Ovary (tissue), 9 donors: ENCODE results near the gene JPT2. TPM values are rescaled to one million over a fixed set of nuclear protein-coding genes. Genes with fewer than 3 reads are reported as not detected.
"Not testable (repeated sequence)": the region's sequence is repeated elsewhere in the genome, so short reads cannot be mapped to it uniquely, and the experiment has no call there.

Experiments used
- DNase-seq, 5 donors: peaks; one replicate each; pipeline ENCODE4 v3.0.0-alpha.2; 2019 to 2020
- H3K27ac ChIP-seq, 2 donors: fragments of 200-600 bp; one replicate each; pipeline versions ENCODE4 v1.5.1 to v1.8.0; 2019 to 2022
- H3K27me3 ChIP-seq: fragments of 200-600 bp; one replicate; pipeline ENCODE4 v1.8.0; 2022
- H3K36me3 ChIP-seq: fragments of 200-600 bp; sonication (generic); one replicate; pipeline ENCODE4 v1.5.1; 2019
- H3K4me1 ChIP-seq: one replicate; pipeline ENCODE4 v1.8.1; 2013; ENCODE audit warnings: mild to moderate bottlenecking, moderate library complexity; ENCODE audit not compliant: insufficient read depth
- H3K4me3 ChIP-seq: fragments of 200-600 bp; sonication (generic); one replicate; pipeline ENCODE4 v1.5.1; 2017
- H3K9me3 ChIP-seq, 2 donors: fragments of 200-600 bp in 1 of 2; sonication (generic) in 1 of 2; one replicate each; pipeline versions ENCODE4 v1.5.1 to v1.8.1; 2013 to 2019; ENCODE audit warnings: mild to moderate bottlenecking in 1 of 2, moderate library complexity in 1 of 2
- EP300 ChIP-seq: sonication (generic); formaldehyde crosslinking; IDR thresholded peaks from one replicate; pipeline ENCODE4 v1.6.1; 2017; ENCODE audit warnings: antibody characterized with exemption
- POLR2A ChIP-seq: fragments of 450-650 bp; IDR thresholded peaks from one replicate; pipeline ENCODE4 v1.6.1; 2017; ENCODE audit warnings: antibody characterized with exemption, mild to moderate bottlenecking, moderate library complexity
- WGBS, 3 donors: extraction: QIAGEN DNeasy Blood & Tissue Kit in 1 of 3; methylation state at CpG; one replicate each; pipeline versions ENCODE4 v1.1.5 to v1.1.7; 2013 to 2017; 5-methylcytosine and 5-hydroxymethylcytosine counted together
- intact Hi-C, 4 donors: fragments of 100-400 bp; cut with DNase I; formaldehyde crosslinking; loops; one replicate each; pipeline versions ENCODE4 v1.11.0 to v1.15.1; 2022 to 2023
- polyA plus RNA-seq, 2 donors: library from polyadenylated mRNA; stranded (reverse); fragments of 200-250 nt in 1 of 2; fragments of 350-450 nt in 1 of 2; fragmentation: Illumina TruSeq in 1 of 2; extraction: RNeasy Lipid Tissue Mini Kit (QIAGEN cat#74804) in 1 of 2; gene quantifications; one replicate each; pipeline ENCODE4 v1.2.3, GENCODE V29; 2013 to 2014
- total RNA-seq, 7 donors: library from RNA; depleted of rRNA in 2 of 7; stranded (reverse); fragments of >200 nt in 2 of 7; fragmentation: NEBNext Ultra II Directional in 3 of 7; extraction: Animal tissue kit (Norgen Biotek cat#: 25700) in 3 of 7; gene quantifications; one replicate each; pipeline versions ENCODE4 v1.1.0 to v1.2.4, GENCODE V29; 2016 to 2023
- TF ChIP-seq, protein P1 (sequence below), 3 donors: fragments of 450-650 bp in 2 of 3; fragments of 200-600 bp in 1 of 3; IDR thresholded peaks; one replicate each; pipeline versions ENCODE4 v1.5.1 to v1.8.0; 2016 to 2022; ENCODE audit warnings: antibody characterized with exemption in 3 of 3, mild to moderate bottlenecking in 1 of 3
- donor health status: DM: no; HTN: no; CAD: no; lungs with moderate emphysema.
- donor health status: DM: no; HTN: no; CAD: no.
- donor health status: Bipolar disorder and iron deficiency.
- donor health status: DM: yes; HTN: yes; CAD: no.
- donor health status: DM: no; HTN: no; CAD: no.
- donor health status: DM: yes; HTN: yes; CAD: no.

Gene JPT2
- total and polyA plus RNA-seq, 9 donors: 14.4 to 51.8 (median 44.1) TPM

DNA sequence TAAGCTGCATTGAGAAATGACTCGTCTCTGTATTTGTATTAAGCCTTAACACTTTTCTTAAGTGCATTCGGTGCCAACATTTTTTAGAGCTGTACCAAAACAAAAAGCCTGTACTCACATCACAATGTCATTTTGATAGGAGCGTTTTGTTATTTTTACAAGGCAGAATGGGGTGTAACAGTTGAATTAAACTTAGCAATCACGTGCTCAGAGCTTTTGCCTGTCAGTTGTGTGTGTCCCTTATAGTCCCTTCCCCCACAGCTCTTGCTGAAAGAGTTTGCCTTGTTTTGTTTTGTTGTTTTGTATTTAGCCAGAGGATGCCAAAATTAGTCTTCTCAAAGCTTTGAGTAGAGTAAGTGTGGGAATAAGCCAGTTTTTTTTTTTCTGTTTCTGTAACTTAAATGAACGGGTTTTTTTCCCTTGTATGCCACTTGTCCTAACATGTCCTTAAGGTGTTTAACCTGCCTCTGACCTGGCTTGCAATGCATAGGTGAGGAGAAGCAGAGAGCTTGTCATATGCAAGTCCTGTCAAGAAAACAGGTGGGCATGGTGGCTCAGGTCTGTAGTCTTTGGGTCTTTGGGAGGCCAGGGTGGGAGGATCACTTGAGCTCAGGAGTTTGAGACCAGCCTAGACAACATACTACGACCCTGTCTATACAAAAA lies 23.3 kb downstream of the JPT2 start:
- TF ChIP-seq EP300: no peak
- TF ChIP-seq POLR2A: no peak
- TF ChIP-seq, protein P1, sequence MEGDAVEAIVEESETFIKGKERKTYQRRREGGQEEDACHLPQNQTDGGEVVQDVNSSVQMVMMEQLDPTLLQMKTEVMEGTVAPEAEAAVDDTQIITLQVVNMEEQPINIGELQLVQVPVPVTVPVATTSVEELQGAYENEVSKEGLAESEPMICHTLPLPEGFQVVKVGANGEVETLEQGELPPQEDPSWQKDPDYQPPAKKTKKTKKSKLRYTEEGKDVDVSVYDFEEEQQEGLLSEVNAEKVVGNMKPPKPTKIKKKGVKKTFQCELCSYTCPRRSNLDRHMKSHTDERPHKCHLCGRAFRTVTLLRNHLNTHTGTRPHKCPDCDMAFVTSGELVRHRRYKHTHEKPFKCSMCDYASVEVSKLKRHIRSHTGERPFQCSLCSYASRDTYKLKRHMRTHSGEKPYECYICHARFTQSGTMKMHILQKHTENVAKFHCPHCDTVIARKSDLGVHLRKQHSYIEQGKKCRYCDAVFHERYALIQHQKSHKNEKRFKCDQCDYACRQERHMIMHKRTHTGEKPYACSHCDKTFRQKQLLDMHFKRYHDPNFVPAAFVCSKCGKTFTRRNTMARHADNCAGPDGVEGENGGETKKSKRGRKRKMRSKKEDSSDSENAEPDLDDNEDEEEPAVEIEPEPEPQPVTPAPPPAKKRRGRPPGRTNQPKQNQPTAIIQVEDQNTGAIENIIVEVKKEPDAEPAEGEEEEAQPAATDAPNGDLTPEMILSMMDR (IDR thresholded peaks at IDR 0.05): no peak
- peaks cover 15% of the 10 kb centered on the region for H3K4me1 ChIP-seq
- no peaks in the 10 kb centered on the region for H3K27me3 ChIP-seq
- no peak for DNase-seq
- WGBS, 3 donors: 20 to 54% (median 34%) methylated on average over 6 of the region's 6 CpGs
- intact Hi-C loops: loop anchor here in 1 of 4 donors (10.0 kb wide), 1 partner anchor 87 kb away; the partner anchor contains the start of genes CRAMP1 and IFT140
- no peaks in the 10 kb centered on the region for H3K9me3 ChIP-seq
- no peak overlapping the region for H3K4me3 ChIP-seq
- H3K36me3 ChIP-seq: no peaks in the 10 kb centered on the region
- H3K27ac ChIP-seq: no peak overlapping the region

DNA sequence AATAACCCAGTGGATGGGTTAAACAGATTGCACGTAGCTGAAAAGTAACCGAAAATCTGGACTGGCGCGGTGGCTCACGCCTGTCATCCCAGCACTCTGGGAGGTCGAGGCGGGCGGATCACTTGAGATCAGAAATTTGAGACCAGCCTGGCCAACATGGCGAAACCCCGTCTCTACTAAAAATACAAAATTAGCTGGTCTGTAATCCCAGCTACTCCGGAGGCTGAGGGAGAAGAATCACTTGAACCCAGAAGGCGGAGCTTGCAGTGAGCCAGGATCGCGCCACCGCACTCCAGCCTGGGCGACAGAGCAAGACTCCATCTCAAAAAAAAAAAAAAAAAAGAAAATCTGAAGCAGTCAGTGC lies 27.2 kb downstream of the JPT2 start:
- not testable (repeated sequence) for H3K27me3 ChIP-seq, H3K9me3 ChIP-seq, H3K36me3 ChIP-seq
- Histone ChIP-seq H3K4me3 (peak overlapping the region; percentile 91), H3K4me1 (peaks cover 14% of the 10 kb centered on the region), H3K27ac (peak overlapping the region in 1 of 2 donors; percentile 85)
- intact Hi-C loops: loop anchor here in 2 of 4 donors (5.0 to 10.0 kb wide), 2 partner anchors 91 to 93 kb away; partner anchors contain the start of genes CRAMP1 (in 2 of the 2) and IFT140 (in 2 of the 2)
- WGBS, 3 donors: 0 to 1% (median 0%) methylated on average over 16 of the region's 16 CpGs
- peak in 1 of 5 donors; percentile 25 for DNase-seq

DNA sequence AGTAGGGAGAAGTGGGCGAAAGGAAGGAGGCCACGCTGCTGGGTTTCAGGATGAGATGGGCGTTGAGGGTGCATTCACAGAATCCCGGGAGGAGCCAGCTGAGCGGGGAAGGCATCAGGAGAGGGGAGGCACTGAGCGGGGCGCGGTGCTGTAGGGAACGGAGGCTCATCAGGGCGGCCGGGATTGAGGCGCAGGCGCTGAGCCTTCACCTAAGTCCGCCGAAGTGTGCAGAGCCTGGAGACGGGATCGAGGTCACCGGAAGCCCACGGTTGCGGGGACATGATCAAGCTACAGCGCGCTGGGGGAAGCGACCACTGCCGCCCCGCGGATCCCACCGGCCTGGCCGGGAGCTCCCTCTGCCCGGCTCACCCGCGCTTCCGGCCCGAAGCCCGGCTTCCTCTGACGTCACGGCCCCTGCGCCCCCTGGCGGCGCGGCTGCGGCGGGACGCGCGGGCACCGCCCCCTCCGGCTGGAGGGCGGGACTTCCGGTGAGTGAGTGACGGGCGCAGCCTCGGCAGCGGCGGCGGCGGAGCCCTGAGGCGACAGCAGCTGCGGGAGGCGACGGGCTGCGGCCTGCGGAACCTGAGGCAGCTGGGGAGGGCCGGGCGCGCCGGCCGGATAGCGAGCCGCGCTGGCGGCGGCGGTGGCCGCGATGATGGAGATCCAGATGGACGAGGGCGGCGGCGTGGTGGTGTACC lies 27.8 kb downstream of the JPT2 start, which contains the start of gene MAPK8IP3:
Gene MAPK8IP3, plus strand, starts transcription at position 508 of the 698 bp plus-strand sequence. Its CDS starts 145 bp downstream, at position 653.
- TF ChIP-seq EP300 (no peak), POLR2A (peak; percentile 93)
- TF ChIP-seq, protein P1 (IDR thresholded peaks at IDR 0.05): peak; percentile 91 to 100 (median 100)
- Histone ChIP-seq H3K36me3 (no peaks in the 10 kb centered on the region), H3K4me3 (peak within 1 kb of the TSS; percentile 91), H3K9me3 (no peaks in the 10 kb centered on the region), H3K27ac (peak within 1 kb of the TSS in 1 of 2 donors; percentile 85), H3K4me1 (peaks cover 14% of the 10 kb centered on the region), H3K27me3 (no peaks in the 10 kb centered on the region)
- DNase-seq: peak; percentile 88 to 98 (median 93)
- WGBS, 3 donors: 0% methylated on average over 47 to 79 of the region's 79 CpGs
- intact Hi-C loops: loop anchor here in 2 of 4 donors (2.0 to 10.0 kb wide), 3 partner anchors 27 to 94 kb away; partner anchors contain the start of genes CRAMP1 (in 2 of the 2), IFT140 (in 2 of the 2) and JPT2 (in 1 of the 2)

DNA sequence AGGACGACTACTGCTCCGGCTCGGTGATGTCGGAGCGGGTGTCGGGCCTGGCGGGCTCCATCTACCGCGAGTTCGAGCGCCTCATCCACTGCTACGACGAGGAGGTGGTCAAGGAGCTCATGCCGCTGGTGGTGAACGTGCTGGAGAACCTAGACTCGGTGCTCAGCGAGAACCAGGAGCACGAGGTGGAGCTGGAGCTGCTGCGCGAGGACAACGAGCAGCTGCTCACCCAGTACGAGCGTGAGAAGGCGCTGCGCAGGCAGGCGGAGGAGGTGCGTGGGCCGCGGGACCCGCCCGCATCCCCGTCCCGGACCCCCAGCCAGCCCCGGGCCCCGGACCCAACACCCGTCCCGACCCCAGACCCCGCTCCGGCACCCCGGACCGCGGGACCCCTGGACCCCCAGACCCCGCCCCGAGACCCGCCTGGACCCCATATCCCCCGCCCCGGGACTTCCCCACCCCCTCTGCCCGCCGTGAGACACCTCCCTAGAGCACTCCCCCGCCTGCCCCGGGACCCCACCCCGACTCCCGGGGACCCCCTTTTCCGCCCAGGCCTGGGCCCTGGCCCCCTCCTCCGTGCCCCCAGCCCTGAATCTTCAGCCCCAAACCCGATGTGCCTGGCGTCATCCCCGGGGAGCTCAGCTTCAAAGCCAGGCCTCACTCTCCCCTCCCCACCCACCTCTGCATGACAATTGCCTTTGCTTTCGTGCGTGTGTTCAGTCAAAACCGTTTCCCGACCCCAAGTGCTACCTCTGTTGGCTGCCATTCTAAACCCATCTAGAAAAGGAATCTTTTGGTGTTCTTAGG lies 28.5 kb downstream of the JPT2 start:
- H3K27ac ChIP-seq: peak overlapping the region in 1 of 2 donors; percentile 85
- TF ChIP-seq POLR2A (no peak), EP300 (no peak)
- TF ChIP-seq, protein P1 (IDR thresholded peaks at IDR 0.05): no peak
- no peaks in the 10 kb centered on the region for H3K9me3 ChIP-seq
- H3K4me3 ChIP-seq: peak overlapping the region; percentile 91
- peak in 3 of 5 donors; percentile 33 to 46 (median 43) for DNase-seq
- WGBS, 3 donors: 0 to 1% (median 1%) methylated on average over 37 to 62 of the region's 62 CpGs
- H3K36me3 ChIP-seq: no peaks in the 10 kb centered on the region
- peaks cover 13% of the 10 kb centered on the region for H3K4me1 ChIP-seq
- intact Hi-C loops: loop anchor here in 2 of 4 donors (2.0 to 10.0 kb wide), 3 partner anchors 28 to 94 kb away; partner anchors contain the start of genes CRAMP1 (in 2 of the 2), IFT140 (in 2 of the 2) and JPT2 (in 1 of the 2)
- no peaks in the 10 kb centered on the region for H3K27me3 ChIP-seq
